Suppressor macrophage treated with lipopolysaccharide for 1 hour (primary cell): ENCODE results near the gene AP3D1.
"Not testable (repeated sequence)": the region's sequence is repeated elsewhere in the genome, so short reads cannot be mapped to it uniquely, and the experiment has no call there.

Experiments
- DNase-seq, 3 donors: peaks; one replicate each; pipeline ENCODE4 v3.0.0-alpha.2; 2020 to 2022

AP3D1 gene

DNA sequence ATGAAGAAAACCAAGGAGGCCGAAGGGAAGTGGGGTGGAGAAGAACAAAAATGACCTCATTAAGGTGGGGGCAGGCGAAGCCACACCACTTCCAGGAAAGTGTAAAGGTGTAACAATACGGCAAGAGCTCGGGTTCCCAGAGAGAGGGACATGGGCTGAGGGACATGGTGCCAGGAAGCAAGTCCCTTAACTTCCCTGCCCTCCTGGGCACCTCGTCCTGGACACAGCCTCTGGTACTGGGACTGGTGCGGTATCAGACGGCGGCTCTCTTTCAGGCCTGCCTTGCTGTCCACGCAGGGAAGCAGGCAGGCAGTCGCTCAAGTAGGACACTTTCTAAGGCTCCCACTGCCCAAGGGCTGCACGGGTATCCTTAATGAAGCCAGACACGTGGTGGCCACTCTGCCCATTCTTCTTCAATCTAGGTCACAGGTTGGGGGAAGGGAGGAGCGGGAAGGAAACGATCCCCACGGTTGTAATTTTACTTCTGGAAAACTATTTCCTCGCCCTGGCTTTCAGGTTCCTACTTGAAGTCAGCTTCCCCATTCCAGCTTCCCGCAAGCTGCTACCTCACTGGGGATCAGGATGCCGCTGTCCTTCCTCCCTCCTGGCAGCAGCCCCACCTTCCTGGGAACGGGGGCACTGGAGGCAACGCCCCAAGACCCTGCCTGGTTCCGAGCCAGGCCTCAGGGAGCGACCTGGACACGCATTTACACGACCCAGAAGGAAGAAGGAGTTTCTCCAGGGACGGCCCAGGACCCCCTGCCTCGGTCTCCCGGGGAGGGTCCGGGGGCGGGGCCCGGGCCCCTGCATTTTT, 1.2 kb downstream of the AP3D1 start:
- DNase-seq = peak; percentile 47 to 61 (median 51)

DNA sequence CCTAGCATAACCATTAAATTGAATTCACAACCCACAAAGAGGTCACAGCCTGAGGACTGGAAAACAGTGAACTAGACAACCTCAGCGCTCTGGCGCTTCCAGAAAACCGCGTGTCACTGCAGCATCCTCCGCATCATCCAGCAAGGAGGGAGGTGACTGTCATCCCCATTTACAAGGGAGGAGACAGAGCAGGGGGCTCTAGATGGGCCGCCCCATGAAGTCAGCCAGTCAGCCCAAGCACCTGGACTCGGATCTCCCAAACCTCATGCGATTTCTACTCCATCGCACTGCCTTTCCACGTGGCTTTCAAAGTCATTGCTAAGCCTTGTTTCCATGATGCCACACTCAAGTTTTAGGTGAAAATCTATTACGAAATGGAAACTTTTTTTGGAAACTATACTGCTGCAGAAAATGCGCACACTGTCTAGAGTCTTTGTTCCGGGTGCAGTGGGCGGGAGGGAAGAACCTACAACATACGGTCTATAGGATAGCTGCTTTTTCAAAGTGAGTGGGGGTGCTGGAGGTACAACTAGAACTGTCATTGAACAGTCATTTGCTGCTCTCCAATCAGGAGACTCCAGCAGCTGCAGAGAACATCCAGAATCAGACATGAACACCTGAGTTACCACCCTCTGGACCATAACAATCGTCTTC, 2.8 kb downstream of the AP3D1 start:
- DNase-seq = no peak

DNA sequence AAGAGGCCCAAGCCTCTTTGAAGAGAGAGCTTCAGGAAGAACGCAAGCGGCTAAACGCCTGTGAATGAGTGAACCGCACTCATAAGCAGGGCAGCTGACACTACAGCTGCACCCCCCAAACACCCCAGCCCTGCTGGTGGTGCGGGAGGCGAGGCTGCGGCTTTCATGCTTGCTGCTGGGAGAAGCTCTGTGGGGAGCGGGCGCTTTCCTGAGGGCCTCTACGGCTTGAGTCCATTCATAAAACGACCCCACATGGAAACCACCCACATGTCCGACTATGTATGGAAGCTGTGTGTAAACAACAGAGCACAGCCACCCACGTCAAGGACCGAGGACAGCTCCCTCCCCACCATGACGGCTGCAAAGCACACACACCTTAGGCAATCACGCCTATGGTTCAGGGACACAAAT, 5.5 kb downstream of the AP3D1 start:
- no peak for DNase-seq

DNA sequence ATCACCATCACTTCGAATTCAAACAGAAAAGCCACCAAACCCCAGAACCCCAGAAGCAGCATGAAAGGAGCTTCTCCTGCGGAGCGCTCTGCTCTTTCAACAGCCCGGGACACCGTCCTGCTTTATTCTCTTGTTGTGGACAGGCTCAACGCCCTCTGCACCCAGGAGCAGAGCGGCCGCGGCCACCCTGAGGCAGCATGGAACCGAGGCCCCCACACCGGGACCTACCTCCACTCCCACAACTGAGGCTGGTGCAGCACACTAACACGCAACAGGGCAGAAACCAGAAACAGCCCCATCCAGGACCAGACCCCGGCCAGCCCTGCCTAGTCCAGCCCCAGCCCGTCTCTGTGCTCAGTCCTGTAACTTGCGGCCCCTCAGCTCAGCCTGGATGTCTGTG, 7.2 kb downstream of the AP3D1 start:
- DNase-seq = no peak

DNA sequence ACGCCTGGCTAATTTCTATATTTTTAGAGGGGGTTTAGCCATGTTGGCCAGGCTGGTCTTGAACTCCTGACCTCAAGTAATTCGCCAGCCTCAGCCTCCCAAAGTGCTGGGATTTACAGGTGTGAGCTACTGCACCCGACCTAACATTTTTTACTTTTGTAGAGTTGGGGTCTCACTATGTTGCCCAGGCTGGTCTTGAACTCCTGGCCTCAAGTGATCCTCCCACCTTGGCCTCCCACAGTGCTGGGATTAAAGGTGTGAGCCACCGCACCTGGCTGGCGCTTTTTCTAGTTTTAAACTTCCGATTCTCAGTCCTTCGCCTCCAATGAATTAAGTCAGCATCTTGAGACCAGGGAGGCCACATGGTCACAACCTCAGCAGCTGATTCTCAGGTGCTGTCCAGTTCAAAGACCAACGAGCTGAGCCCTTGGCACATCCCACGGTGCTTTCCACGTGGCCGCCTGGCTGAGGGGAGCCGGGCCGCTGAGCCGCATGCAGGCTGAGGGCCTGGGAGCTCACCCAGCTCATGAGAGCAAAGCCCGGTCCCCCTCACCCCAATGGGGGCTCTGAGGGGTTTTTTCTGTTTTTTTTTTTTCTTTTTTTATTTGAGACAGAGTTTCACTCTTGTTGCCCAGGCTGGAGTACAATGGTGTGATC, 9.1 kb downstream of the AP3D1 start:
- DNase-seq = no peak

DNA sequence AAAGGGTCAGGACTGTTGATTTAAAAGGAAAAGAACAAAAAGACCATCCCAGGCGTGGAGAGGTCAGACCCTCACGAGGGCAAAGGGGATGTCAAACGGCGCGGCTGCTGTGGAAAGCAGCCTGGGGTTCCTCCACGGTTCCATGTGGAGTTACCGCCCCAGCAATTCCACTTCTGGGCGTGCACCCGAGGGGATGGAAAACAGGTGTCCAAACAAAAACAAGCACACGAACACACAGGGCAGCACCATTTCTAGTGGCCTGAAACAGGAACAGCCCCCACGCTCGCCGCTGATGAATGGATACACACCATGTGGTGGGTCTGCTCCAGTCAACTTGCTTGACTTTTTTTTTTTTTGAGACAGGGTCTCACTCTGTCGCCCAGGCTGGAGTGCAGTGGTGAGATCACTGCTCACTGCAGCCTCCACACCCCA, 11.2 kb downstream of the AP3D1 start:
- DNase-seq = no peak

DNA sequence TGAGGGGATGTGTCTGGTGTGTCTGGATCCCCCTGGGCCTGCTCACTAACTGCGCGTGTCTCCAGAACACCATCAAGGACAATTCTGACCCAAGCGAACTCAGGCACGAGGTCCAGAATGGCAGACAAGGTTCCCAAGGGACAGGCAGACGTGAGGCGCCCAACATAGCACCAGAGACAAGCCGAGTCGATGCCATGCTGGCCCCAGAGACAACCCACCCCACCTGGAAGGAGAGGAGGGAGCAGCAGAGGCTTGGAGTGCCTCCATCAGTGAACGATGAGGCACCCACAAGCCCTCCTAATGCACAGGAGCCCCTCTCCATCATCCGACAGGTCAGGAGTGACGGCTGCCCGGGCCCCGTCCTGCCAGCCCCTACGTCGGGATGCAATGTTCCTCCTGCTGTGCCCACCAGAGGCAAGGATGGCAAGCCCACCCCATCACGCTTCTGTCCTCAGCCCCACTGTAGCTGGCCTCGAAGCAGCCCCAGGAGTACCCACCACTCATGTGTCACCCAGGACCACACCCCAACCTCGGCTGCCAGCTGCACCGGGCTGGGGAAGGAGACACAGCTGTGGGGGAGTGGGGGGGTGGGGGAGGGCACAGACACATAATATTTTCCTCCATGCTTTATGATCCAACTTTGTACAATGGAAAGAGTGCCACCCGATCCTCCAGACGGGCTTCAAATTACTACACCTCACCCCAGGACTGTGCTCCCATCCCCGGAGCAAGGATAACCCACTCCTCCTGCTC, 11.8 kb downstream of the AP3D1 start:
- no peak for DNase-seq

DNA sequence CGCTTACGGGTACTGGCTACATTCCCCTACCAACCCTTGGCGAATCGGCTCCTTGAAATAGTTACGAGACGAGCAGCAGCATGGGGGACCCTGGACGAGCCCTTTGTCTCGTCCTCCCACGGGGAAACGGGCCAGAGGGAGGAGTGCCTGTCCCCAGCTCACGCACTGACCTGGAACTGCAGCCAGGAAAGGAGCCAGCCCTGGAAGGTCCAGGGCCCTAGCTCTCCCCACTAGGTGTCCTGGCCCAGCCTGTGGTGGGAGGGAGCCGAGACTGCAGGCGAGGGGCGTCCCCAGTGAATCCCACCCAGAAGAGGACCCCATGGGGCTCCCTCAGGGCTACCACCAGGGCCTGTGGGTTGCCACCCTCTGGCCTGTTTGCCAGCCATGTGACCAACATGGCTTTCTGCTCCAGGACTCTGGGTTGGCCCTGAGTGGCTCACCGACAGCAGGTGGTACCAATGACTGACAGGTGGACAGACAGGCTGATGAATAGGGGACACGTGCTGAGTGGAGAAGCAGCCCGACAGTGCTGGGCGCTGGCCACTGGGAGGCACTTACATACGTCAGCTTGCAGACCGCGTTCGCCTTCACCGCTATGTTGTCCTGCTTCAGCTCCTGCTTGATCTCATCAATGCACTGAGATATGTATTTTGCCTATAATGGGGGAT, 13.2 kb downstream of the AP3D1 start:
- no peak for DNase-seq

DNA sequence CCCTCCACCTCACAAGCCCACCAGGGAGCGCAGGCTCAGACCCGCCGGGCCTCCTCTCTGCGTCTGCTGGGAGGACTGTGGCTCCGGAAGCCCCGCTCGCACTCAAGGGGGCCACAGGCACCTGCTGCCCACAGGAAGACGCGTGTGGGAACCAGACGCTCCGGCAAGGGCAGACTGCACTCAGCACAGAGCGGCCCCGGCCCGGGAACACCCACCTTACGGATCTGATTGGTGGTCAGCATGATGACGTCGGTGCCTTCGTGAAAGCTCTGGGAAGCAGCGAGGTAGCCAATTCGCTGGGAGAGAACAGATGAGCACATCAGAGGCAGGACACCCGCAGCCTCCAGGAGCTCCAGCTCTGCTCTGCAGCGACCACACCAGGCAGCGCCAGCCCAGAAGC, 14.6 kb downstream of the AP3D1 start:
- DNase-seq = no peak

DNA sequence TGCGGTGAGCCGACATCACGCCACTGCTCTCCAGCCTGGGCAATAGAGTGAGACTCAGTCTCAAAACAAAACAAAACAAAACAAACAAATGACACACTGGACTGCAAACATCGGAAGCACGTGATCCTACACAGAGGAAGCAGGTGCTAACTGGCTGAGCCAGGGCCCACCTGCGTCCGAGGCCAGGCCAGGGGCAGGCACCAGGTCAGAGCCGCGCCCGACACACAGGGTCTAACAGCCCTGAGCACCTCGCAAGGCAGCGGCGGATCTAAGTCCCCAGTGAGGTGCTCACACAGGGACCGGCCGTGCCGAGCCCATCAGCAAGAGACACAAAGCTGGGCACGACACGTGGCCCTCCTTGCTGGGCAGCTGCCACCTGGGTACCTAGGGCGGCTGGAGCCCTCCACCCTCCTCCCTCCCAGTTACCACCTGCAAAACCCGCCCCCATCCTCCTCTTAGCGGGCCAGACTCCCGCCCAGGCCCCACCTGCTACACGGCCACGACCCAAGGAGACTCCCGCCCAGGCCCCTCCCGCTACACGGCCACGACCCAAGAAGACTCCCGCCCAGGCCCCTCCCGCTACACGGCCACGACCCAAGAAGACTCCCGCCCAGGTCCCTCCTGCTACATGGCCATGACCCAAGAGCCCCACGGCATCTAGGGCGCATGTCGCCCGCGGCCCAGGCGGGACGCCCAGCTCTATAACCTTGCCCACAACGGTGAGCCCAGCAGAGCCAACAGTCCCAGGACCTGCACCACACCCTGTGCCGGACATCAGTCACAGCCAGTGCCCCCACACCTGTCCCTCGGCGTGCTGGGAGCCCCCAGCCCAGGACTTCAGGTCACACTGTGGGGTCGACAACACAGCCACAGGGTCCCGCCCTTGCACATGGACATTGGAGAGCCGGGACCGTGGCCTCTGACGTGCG, 15.6 kb downstream of the AP3D1 start:
- DNase-seq = no peak

DNA sequence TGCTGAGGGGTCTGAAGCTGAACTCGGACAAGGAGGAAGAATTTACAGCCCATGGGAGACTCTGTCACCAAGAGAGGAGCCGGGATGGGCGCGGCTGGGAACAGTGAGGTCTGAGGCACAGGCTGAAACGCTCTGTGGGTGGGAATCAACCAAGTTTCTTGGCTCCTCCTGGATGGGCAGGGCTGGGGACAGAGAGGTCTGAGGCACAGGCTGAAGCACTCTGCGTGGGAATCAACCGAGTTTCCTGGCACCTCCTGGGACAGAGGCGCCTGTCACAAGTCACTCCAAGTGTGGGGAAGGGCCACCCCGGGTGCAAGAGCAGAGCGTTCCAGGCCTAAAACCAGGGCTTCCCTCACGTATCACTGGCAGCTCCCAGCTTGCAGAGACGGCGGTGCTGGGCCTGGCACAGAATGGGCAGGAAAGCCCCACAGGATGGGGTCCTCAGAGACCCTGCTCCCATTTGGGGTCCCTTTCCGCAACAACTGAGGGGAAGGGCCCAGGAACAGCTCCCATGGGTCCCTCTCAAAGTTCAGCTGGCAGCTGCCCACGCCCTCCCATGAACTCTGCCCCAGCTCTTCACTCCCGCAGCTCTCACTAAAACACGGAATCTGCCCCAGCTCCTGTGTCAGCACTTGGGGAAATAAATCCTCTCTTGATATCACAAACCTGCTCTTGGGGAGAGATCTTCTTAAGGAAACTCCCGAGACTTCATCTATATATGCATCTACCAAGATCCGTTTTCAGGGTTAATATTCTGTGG, 18.5 kb downstream of the AP3D1 start:
- DNase-seq = no peak

DNA sequence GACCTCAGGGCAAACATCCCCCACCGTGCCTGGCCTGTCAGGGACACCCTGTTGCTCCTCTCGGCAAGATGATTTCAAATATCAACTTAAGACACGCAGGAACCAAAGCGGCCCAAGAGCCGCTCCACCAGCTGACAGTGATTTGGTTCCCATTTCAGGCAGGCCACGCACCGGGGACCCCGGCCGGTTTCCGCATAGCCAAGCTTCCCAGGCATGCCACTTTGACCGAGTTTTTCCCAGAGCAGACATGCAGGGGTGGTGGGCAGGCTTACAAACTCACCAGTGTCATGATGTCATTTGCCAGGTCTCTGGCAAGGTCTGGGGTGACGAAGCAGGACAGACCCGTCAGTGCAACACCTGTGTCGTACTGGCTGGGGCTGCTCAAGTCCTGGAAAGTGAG, 19.2 kb downstream of the AP3D1 start:
- no peak for DNase-seq

DNA sequence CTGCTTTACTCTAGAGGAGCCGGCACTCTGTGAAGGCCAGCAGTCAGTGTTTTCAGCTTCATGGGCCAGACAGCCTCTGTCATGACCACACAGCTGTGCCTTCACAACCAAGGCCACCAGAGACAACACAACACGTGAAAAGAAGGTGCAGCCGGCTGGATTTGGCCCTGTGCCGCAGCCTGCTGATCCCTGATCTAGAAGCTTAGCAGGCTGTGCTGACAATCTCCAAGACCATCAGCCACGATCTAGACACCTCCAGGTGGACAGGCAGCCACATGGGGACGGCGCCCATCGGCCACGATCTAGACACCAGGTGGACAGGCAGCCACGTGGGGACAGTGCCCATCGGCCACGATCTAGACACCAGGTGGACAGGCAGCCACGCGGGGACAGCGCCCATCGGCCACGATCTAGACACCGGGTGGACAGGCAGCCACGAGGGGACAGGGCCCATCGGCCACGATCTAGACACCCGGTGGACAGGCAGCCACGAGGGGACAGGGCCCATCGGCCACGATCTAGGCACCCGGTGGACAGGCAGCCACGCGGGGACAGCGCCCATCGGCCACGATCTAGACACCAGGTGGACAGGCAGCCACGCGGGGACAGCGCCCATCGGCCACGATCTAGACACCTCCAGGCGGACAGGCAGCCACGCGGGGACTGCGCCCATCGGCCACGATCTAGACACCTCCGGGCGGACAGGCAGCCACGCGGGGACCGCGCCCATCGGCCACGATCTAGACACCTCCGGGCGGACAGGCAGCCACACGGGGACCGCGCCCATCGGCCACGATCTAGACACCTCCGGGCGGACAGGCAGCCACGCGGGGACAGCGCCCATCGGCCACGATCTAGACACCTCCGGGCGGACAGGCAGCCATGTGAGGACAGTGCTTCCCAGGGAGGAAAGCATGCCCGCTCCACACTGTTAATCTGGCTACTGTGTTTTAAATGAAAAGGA, 20.1 kb downstream of the AP3D1 start:
- DNase-seq = not testable (repeated sequence)

DNA sequence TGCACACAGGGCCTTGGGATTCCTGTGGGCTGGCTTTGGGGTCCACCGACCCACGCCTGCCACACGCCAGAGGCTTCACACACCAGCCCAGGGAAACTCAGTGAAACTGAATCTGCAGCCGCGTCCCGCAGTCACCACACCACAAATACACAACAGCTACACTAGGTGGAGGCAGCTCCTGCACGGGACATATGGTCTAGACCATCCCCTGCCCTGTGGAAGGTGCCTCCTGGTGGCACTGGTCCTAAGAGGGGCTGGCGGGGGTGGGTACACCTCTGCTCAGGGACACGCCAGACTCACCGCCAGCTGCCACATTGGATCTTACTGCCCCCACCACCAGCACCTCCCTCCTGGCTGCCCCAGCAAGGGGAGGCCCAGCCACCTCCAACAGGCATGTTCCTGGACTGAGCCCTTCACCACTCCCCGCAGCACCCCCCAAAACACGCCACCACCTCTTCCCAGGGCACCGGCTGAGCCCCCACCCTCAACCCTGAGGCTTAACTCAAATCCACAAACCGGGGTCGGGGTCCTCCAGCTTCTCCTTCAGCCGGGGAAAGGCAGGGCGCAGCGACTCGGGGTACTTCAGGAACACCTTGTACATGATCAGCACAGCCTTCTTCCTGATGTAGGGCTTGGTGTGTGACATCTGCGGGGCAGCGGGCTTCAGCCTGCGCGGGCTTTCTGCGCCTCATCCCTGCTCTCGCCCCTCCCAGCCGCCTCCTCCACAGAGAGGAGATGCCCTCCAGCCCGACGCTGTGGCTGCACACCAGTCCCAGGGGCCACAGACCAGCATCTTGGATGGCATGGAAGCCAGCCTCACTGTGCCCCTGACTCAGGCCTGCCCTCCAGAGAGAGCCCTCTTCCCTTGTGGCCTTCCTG, 21.2 kb downstream of the AP3D1 start:
- no peak for DNase-seq

DNA sequence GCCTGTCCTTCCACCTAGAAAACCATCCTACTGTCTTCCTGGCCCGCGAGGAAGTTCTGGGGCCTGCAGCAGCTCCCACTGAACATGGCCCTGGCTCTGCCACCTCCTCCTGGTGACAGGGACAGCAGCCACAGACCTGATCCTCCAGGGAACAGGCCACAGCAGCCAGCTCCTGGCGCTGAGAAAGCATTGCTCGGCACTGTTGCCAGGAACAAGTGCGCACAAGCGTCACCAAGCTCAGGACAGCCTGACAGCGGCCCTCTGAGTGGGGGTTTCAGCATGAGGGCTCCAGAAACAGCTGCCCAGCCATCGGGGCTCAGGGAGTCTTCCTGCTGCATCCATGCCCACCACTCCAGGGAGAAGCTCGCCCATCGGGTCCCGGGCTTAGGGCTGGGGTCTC, 21.9 kb downstream of the AP3D1 start:
- DNase-seq = no peak

DNA sequence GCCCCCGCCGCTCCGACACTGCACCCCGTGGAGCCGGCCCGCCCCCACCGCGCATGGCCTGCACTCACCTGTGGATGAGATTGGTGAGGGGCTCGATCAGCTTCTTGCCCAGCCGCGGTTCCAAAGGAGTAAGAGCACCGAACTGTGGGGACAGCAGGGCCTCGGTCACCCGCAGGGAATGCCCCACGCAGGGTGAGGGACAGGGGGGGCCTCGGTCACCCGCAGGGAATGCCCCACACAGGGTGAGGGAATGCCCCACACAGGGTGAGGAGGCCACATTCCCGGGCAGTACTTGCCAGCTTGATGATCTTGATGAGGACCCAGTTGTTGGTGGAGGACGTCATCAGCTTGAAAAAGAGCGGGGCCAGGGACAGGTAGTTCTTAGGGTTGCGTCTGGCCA, 22.3 kb downstream of the AP3D1 start:
- peak in 1 of 3 donors; percentile 15 for DNase-seq

DNA sequence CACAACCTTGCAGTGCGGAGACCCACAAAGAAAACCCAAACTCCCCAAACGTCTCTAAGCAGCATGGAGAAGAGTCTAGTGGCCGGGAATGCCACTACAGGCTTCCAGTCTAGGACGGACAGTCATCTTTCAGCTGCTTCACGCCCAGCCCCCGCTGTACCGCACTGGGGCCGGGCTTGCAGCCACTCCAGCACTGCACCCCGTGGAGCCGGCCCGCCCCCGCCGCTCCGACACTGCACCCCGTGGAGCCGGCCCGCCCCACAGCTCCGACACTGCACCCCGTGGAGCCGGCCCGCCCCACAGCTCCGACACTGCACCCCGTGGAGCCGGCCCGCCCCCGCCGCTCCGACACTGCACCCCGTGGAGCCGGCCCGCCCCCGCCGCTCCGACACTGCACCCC, 23.1 kb downstream of the AP3D1 start:
- DNase-seq = not testable (repeated sequence)

DNA sequence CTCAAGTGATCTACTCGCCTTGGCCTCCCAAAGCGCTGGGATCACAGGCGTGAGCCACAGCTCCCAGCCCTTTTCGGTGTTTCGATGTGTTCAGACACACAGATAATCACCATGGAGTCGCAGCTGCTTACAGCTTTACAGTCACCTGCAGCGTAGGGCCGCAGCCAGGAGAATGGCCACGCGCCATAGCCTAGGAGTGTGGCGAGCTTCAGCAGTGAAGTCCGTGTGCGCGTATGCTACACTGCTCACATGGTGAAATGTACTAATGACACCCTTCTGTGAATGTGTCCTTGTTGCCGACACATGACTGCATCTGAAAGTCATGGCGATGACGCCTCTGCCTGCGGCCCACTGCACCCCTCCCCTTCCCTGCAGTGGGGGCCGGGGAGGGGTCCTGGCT, 23.6 kb downstream of the AP3D1 start:
- DNase-seq = no peak
